Measurements from ENCODE around the gene PHLDB1.

The PHLDB1 gene

DNA sequence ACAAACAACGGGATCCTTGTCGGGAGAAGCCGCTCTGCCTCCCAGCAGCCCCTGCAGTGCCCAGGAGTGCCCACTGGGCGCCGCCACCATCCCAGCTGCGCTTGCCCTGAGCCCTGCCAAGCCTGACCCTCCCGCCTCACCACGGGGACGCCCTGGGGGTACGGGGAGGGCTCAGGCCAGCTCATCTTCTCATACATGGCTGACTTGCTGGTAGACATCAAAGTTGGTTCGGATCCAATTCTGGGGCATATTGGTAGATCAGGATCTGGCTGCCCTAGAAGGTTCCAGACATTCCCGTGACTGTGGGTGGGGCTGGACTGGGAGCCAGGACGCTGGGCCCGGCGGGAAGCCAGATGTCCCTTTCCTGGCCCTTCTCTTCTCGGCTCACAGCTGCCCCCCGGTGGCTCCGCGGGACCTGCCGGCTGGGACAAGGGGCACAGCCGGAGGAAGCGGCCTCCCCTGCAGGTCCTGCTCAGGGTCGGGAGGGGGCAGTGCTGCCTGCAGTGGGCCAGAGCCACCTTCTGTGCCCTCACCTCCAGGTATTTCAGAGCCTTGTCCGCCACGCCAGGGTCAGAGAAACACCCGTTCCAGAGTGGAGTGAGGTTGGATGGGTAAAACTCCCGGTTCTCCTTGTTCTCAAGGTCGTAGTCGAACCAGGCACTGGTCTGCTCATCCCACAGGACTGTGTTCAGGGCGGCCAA lies 82.6 kb downstream of the PHLDB1 start:
- peak overlapping the region; percentile 99 for H3K27ac ChIP-seq
- TF ChIP-seq, protein P1, sequence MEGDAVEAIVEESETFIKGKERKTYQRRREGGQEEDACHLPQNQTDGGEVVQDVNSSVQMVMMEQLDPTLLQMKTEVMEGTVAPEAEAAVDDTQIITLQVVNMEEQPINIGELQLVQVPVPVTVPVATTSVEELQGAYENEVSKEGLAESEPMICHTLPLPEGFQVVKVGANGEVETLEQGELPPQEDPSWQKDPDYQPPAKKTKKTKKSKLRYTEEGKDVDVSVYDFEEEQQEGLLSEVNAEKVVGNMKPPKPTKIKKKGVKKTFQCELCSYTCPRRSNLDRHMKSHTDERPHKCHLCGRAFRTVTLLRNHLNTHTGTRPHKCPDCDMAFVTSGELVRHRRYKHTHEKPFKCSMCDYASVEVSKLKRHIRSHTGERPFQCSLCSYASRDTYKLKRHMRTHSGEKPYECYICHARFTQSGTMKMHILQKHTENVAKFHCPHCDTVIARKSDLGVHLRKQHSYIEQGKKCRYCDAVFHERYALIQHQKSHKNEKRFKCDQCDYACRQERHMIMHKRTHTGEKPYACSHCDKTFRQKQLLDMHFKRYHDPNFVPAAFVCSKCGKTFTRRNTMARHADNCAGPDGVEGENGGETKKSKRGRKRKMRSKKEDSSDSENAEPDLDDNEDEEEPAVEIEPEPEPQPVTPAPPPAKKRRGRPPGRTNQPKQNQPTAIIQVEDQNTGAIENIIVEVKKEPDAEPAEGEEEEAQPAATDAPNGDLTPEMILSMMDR (conservative IDR thresholded peaks at IDR 0.05; ENCODE audit: low read depth), result peak; percentile 98
- ChIA-PET POLR2A (ENCODE audit: low non-redundant PET) (no interaction called here), CTCF (interaction anchor here (0.5 to 1.6 kb wide), 26 partner anchors 9 to 1894 kb away, joined by 3 to 14 read pairs (median 4); partner anchors contain the start of genes DDX6 and TREH)
- peak; percentile 95 for DNase-seq (ENCODE audit: low spot score)

DNA sequence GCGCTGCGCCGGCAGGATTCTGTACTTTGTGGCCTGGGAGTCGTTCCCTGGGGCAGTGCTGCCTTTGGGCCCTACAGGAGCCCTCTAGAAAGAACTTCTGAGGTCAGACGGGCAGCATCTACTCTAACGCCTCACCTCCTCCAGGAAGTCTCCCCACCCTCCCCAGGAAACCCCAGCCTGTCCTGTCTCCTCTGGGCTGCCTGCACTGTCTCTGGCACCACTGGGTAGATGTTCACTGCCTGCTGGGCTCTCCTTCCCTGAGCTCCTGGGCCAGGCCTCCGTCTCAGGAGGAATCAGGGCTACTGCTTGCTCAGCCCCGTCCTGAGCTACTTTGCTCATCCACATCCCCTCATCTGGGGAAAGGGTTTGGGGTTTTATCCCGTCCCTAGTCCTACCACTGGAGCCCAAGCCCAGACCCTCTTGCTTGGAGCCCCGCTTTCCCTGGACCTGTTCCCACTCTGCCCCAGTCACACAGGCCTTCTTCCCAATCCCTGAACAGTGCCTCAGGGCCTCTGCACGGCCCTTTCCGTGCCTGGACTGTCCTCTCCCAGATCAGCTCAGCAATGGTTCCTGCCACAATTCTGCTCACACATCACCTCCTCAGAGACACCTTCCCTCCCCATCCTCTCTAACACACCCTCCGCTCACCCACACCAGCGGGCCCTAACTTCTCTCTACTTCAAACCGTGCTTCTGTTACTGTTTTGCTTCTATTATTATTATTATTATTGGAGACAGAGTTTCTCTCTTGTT lies 83.3 kb downstream of the PHLDB1 start:
- peak overlapping the region; percentile 99 for H3K27ac ChIP-seq
- ChIA-PET CTCF (interaction anchor here (0.5 to 1.6 kb wide), 10 partner anchors 31 to 221 kb away, joined by 3 to 14 read pairs (median 4); partner anchors contain the start of gene DDX6), POLR2A (ENCODE audit: low non-redundant PET) (no interaction called here)
- DNase-seq (ENCODE audit: low spot score), result no peak
- TF ChIP-seq, protein P1 (conservative IDR thresholded peaks at IDR 0.05; ENCODE audit: low read depth), result no peak

DNA sequence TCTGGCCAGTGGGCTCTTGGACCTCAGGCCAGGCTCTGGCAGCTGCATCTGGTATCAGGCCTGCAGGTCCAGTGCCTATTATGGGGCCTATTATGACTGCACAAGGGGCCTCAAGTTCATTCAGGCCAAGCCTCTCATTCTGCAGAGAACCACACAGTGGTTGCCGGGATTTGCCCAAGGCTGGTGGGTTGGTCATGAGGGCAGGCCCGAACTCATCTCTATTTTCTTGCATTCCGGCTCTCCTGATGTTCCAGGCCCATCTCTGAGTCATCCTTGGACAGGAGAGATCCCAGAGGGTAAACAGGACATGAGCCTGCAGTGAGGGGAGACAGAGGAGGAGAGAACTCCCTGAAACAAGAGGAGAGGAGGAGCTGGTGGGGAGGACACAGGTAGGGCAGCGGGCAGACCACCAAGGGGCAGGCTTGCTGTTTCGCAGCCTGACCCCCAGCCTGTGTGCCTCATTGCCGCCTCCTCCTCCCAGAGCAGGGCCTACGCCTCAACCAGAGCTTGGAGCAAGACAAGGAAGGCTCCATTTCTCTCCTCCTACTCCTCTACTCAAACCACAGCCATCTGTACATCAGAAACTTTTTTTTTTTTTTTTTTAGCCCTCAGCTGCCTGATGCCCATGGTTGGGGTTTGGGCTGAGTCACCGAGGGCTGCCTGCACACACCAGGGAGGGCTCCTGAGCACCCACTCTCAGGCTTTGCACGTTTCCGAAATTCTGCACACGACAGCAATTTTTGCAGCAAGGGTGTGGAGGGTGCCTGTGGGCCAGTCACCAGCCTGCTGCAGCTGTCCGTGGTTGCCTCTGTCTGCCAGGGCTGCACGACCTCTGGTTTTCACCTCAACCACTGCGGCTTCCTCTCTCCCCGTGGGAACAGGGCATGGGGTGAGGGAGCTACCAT lies 84.8 kb downstream of the PHLDB1 start:
- ChIA-PET POLR2A (ENCODE audit: low non-redundant PET) (interaction anchor here (0.6 to 1.0 kb wide), 4 partner anchors 37 to 232 kb away, joined by 3 to 6 read pairs (median 3); partner anchors contain the start of gene DDX6), CTCF (interaction anchor here (0.6 to 1.5 kb wide), 6 partner anchors 25 to 265 kb away, joined by 3 read pairs; no protein-coding TSS in a partner anchor)
- peak overlapping the region; percentile 99 for H3K27ac ChIP-seq
- DNase-seq (ENCODE audit: low spot score), result peak; percentile 90
- TF ChIP-seq, protein P1 (conservative IDR thresholded peaks at IDR 0.05; ENCODE audit: low read depth), result no peak

DNA sequence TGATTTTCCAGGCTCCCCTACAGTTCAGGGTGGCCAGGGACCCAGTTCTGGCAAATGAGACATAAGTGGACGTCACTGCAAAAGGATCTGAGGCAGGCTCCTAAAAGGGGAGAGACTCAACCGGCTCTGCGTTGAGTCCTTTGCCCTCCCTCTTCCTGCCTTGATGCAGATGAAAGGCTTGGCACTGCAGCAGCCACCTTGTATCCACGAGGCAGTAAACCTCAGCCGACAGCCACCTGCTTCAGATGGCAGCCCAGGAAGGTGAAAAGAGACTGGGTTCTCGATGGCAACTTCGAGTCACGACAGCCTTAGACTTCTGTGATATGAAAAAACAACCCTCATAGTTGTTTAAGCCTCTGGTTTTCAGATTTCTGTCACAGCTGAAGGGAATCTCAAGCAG lies 86.8 kb downstream of the PHLDB1 start:
- TF ChIP-seq, protein P1 (conservative IDR thresholded peaks at IDR 0.05; ENCODE audit: low read depth), result no peak
- peak overlapping the region; percentile 99 for H3K27ac ChIP-seq
- DNase-seq (ENCODE audit: low spot score), result no peak
- POLR2A ChIA-PET (ENCODE audit: low non-redundant PET), result no interaction called here
- CTCF ChIA-PET, result no interaction called here

DNA sequence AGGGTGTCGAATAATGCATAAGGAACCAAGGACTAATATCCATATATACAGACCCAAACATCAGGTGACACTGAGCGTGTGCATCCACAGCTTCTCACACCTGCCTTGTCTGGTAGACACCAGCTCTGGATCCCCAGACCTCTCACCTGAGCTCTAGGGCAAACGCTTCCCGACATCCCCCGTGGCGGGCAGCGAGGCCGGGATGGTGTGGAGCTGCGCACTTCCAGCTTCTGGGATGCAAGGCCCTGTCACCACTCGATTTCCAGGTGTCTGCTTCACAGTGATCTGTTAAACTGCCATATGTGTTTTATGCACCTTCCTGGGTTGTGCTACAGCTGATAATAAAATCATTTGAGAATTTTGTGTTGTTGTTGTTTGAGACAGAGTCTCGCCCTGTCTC lies 87.4 kb downstream of the PHLDB1 start:
- TF ChIP-seq, protein P1 (conservative IDR thresholded peaks at IDR 0.05; ENCODE audit: low read depth), result no peak
- CTCF ChIA-PET, result interaction anchor here (0.6 kb wide), 1 partner anchor 645 kb away, joined by 3 read pairs; no protein-coding TSS in a partner anchor

More for the DNA sequence above, 87.4 kb downstream of the PHLDB1 start:
- no peak overlapping the region; the same call in 1 of the 2 replicates for H3K27ac ChIP-seq
- POLR2A ChIA-PET (ENCODE audit: low non-redundant PET), result interaction anchor here (0.7 kb wide), 1 partner anchor 73 kb away, joined by 3 read pairs; no protein-coding TSS in a partner anchor
- no peak for DNase-seq (ENCODE audit: low spot score)

Data from RWPE1 (cell line).